Common myeloid progenitor, CD34-positive (primary cell): Measurements from ENCODE around the gene PTPN18.

ENCODE experiments used
- CTCF ChIA-PET: fragments of 350-600 bp; sonication (Branson Sonifier 250); formaldehyde crosslinking; loops from one replicate; lab custom pipeline; 2021; ENCODE audit warnings: antibody characterized with exemption; lab: Charles Lee
- POLR2A ChIA-PET: fragments of 350-600 bp; sonication (Branson Sonifier 250); formaldehyde crosslinking; loops from one replicate; lab custom pipeline; 2021; ENCODE audit warnings: antibody characterized with exemption; lab: Charles Lee
- DNase-seq, 3 donors: peaks; one replicate each; pipeline versions ENCODE4 v3.0.0 to v3.0.0-alpha.2; 2013
- H3K27ac ChIP-seq, 2 experiments: 1 replicate in 1 of 2; 2 replicates in 1 of 2; pipeline ENCODE4 v1.7.0; 2013; ENCODE audit warnings: inconsistent platforms in 2 of 2, low read length in 2 of 2, mild to moderate bottlenecking in 2 of 2, low read depth in 1 of 2, moderate library complexity in 1 of 2; ENCODE audit not compliant: severe bottlenecking in 2 of 2, insufficient read depth in 1 of 2, poor library complexity in 1 of 2
- H3K27me3 ChIP-seq, 5 experiments: replicated peaks in 2 of 5; 1 replicate in 3 of 5; 2 replicates in 2 of 5; pipeline versions ENCODE4 v1.6.1 to v1.7.0; 2013; ENCODE audit warnings: low read length in 4 of 5, mild to moderate bottlenecking in 2 of 5, moderate library complexity in 2 of 5, inconsistent platforms in 1 of 5; ENCODE audit not compliant: insufficient read depth in 5 of 5, control insufficient read depth in 4 of 5
- H3K36me3 ChIP-seq, 4 experiments: 1 replicate in 2 of 4; 2 replicates in 2 of 4; pipeline versions ENCODE4 v1.6.1 to v1.7.0; 2013; ENCODE audit warnings: low read length in 3 of 4, control low read depth in 1 of 4, mild to moderate bottlenecking in 1 of 4; ENCODE audit not compliant: control insufficient read depth in 4 of 4, insufficient read depth in 4 of 4
- H3K4me1 ChIP-seq, 4 experiments: 1 replicate in 3 of 4; 2 replicates in 1 of 4; pipeline versions ENCODE4 v1.6.1 to v1.7.1; 2013; ENCODE audit warnings: low read length in 3 of 4, mild to moderate bottlenecking in 3 of 4, control low read depth in 1 of 4, inconsistent platforms in 1 of 4, moderate library complexity in 1 of 4; ENCODE audit not compliant: control insufficient read depth in 4 of 4, insufficient read depth in 4 of 4; ENCODE audit errors: control extremely low read depth in 1 of 4
- H3K4me3 ChIP-seq, 7 experiments: 1 replicate in 4 of 7; 2 replicates in 3 of 7; pipeline versions ENCODE4 v1.5.1 to v1.7.0; 2013; ENCODE audit warnings: mild to moderate bottlenecking in 7 of 7, low read length in 6 of 7, moderate library complexity in 6 of 7, inconsistent platforms in 2 of 7, low read depth in 2 of 7, control low read depth in 1 of 7; ENCODE audit not compliant: insufficient read depth in 4 of 7, control insufficient read depth in 1 of 7; ENCODE audit errors: extremely low read depth in 1 of 7
- H3K9me3 ChIP-seq, 5 experiments: 1 replicate in 4 of 5; 2 replicates in 1 of 5; pipeline versions ENCODE4 v1.6.1 to v1.7.1; 2013; ENCODE audit warnings: low read length in 4 of 5, mild to moderate bottlenecking in 2 of 5, inconsistent platforms in 1 of 5, low read depth in 1 of 5, moderate library complexity in 1 of 5; ENCODE audit not compliant: control insufficient read depth in 4 of 5, insufficient read depth in 2 of 5; ENCODE audit errors: control extremely low read depth in 1 of 5
- WGBS: methylation state at CpG from one replicate; pipeline ENCODE4 v1.1.5; 2013; ENCODE audit not compliant: insufficient coverage; 5-methylcytosine and 5-hydroxymethylcytosine counted together

Gene PTPN18

DNA sequence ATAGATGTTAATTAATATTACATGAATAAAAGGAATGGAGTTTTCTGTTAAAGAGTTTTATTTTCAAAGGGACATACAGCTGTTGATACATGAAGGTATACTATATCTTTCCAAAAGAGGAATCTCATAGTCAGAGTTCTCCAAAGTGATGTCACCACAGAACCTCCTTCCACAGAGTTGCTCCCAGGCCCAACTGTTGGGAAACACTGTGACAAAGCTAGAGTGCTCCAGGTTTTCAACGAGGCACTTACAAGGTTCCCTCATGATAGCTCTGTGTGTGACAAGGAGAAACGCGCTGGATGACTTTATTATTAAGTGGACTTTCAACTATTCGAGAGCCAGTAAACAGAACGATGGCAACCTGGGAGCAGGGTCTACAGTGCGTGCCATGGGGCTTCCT is 33.5 kb downstream of the PTPN18 start:
- no peaks in the 10 kb centered on the region for H3K36me3 ChIP-seq
- DNase-seq, result no peak
- peaks cover 0 to 18% (median 17%) of the 10 kb centered on the region in 4 experiments for H3K4me1 ChIP-seq
- no peaks in the 10 kb centered on the region for H3K27me3 ChIP-seq
- 100% methylated on average over 6 of the region's 6 CpGs for WGBS
- CTCF ChIA-PET, result interaction anchor here (1.1 to 3.9 kb wide), 5 partner anchors 11 to 38 kb away, joined by 4 to 18 read pairs (median 4); partner anchors contain the start of gene PTPN18
- H3K27ac ChIP-seq, result no peak overlapping the region
- H3K4me3 ChIP-seq, result no peak overlapping the region
- POLR2A ChIA-PET, result no interaction called here
- no peaks in the 10 kb centered on the region for H3K9me3 ChIP-seq

DNA sequence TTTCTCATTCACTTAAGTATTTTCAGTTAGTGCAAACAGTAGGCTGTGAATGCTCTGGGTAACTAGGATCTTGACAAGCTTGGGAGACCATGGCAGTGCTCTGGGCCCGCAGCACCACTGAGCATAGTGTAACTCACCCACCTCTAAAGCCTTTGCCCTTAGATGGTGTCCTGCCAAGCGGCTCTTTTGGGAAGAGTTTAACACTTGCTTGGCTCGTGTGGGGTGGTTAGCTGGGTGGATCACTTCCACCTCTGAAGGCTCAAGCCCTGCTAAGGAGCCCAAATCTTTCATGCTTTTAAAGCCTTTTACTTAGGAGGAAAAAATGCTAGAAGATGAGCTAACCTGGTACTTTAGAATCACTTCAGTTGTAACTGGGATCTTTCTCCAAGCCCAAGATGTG is 33.9 kb downstream of the PTPN18 start:
- H3K27me3 ChIP-seq, result no peaks in the 10 kb centered on the region
- ChIA-PET POLR2A (no interaction called here), CTCF (interaction anchor here (1.1 to 3.9 kb wide), 6 partner anchors 11 to 47 kb away, joined by 4 to 18 read pairs (median 4); partner anchors contain the start of genes IMP4 and PTPN18)
- H3K9me3 ChIP-seq, result no peaks in the 10 kb centered on the region
- no peaks in the 10 kb centered on the region for H3K36me3 ChIP-seq
- no peak overlapping the region for H3K27ac ChIP-seq
- WGBS, result 100% methylated on average over 3 of the region's 3 CpGs
- peaks cover 0 to 18% (median 17%) of the 10 kb centered on the region in 4 experiments for H3K4me1 ChIP-seq
- no peak overlapping the region for H3K4me3 ChIP-seq
- DNase-seq, result no peak

DNA sequence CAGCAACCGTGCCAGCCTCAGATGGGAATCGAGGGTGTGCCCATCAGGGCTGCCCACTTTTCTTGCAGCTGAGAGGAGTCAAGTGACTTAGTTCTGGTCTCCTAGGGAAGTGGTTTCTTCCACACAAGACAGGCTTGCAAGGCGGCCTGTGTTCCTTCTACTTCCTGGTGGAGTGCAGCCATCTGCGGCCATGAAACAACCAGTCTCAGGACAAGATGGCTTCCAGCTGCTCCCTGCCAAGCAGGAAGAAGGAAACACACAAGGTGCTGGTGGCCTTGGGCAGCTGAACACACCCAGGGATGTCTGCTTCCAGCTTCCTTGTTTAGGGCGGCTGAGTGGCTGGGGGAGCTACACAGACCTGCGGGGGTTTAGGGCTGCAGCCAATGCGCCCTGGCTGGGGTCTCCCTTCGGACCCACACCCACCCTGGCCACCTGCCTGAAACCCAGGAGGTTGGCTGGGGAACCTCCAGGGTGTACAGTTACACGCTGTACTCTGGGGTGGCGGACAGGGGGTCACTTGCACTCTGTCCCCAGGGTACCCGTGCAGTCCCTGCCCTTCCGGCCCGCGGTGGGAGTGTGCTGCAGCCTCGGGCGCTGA is 34.7 kb downstream of the PTPN18 start:
- no peaks in the 10 kb centered on the region for H3K27me3 ChIP-seq
- H3K4me1 ChIP-seq, result peaks cover 0 to 18% (median 17%) of the 10 kb centered on the region in 4 experiments
- DNase-seq, result peak in 2 of 3 donors; percentile 58 to 70
- peak overlapping the region; percentile 43 to 89 (median 72) for H3K4me3 ChIP-seq
- H3K27ac ChIP-seq, result no peak overlapping the region
- no peaks in the 10 kb centered on the region for H3K9me3 ChIP-seq
- POLR2A ChIA-PET, result no interaction called here
- no peaks in the 10 kb centered on the region for H3K36me3 ChIP-seq
- CTCF ChIA-PET, result interaction anchor here (1.1 to 3.9 kb wide), 6 partner anchors 12 to 47 kb away, joined by 4 to 18 read pairs (median 4); partner anchors contain the start of genes IMP4 and PTPN18
- 46% methylated on average over 14 of the region's 16 CpGs for WGBS

DNA sequence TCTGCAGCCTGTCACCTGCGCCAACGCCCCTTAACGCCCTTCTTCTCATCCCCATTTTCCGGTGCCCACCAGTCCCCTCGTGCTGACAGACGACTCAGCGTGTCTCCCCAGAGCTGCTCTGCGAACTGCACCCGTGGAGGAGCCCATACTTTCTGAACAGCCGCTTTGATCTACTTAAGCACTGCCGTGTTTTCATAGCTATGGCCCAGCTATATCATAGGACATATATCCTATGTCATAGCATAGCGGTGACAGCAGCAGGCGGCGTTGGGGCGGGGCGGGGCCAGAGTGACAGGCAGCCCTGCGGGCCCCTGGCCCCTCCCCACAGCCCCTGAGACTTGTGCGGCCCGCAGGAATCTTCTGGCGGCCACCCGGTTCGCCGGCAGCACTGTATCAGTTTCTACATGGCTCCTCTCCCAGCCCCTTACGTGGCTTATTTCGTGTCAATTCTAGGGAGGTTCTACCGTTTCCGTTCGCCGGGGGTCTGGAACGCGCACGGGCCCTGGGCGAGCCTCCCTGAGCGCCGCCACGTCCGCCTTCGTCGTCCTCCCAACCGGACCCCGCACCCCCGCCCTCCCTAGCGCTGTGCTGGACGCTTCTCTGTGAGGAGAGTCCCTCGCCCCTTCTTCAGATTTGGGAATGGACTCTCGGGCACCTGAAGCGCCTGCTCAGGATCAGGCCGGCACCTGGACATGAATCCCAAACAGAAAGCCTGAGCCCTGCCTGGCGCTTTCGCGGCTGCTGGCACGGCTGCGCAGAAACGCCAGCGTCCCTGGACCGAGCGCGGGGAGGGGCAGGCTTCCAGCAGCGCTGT is 35.4 kb downstream of the PTPN18 start:
- no peaks in the 10 kb centered on the region for H3K9me3 ChIP-seq
- H3K36me3 ChIP-seq, result no peaks in the 10 kb centered on the region
- peak overlapping the region; percentile 43 to 89 (median 72) for H3K4me3 ChIP-seq
- ChIA-PET POLR2A (no interaction called here), CTCF (interaction anchor here (1.1 to 3.9 kb wide), 4 partner anchors 14 to 48 kb away, joined by 4 to 18 read pairs (median 6); partner anchors contain the start of gene IMP4)
- H3K27me3 ChIP-seq, result no peaks in the 10 kb centered on the region
- 3% methylated on average over 40 of the region's 59 CpGs for WGBS
- no peak overlapping the region for H3K27ac ChIP-seq
- peaks cover 0 to 18% (median 17%) of the 10 kb centered on the region in 4 experiments for H3K4me1 ChIP-seq
- DNase-seq, result peak; percentile 61 to 84 (median 76)

DNA sequence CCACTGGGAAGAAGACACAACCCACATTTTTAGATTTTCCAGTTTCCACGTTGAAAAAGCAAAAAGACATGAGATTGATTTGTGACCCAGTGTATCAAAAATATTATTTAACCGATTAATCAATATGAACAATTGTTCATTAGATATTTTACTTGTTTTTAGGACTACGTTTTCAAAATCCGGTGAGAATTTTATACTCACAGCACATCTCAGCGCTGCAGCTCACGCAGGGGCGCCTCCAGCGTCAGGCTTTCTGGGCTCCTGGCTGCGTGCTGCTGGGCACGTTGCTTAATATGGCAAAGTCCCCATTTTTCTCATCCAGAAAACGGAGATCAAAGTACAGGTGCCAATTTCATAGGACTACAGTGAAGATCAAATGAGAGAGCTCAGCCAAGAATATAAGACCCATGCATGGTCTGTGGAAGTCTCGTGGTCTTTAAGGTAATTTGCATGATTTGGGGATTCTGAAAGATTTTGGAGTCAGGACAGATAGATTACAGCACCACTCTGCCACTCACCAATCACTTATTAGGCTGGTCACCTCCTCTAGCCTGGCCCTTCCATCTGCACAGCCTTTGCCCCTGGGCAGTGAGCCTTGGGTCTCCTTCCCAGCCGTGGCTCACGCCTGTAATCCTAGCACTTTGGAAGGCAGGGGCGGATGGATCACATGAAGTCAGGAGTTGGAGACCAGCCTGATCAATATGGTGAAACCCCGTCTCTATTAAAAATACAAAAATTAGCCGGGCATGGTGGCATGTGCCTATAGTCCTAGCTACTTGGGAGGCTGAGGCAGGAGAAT is 36.2 kb downstream of the PTPN18 start:
- Histone ChIP-seq H3K9me3 (no peaks in the 10 kb centered on the region), H3K4me1 (peaks cover 0 to 18% (median 17%) of the 10 kb centered on the region in 4 experiments), H3K36me3 (no peaks in the 10 kb centered on the region), H3K27ac (no peak overlapping the region), H3K4me3 (peak overlapping the region; percentile 43 to 89 (median 72)), H3K27me3 (no peaks in the 10 kb centered on the region)
- peak in 2 of 3 donors; percentile 28 to 52 for DNase-seq
- ChIA-PET CTCF (no interaction called here), POLR2A (no interaction called here)
- 31% methylated on average over 13 of the region's 17 CpGs for WGBS

DNA sequence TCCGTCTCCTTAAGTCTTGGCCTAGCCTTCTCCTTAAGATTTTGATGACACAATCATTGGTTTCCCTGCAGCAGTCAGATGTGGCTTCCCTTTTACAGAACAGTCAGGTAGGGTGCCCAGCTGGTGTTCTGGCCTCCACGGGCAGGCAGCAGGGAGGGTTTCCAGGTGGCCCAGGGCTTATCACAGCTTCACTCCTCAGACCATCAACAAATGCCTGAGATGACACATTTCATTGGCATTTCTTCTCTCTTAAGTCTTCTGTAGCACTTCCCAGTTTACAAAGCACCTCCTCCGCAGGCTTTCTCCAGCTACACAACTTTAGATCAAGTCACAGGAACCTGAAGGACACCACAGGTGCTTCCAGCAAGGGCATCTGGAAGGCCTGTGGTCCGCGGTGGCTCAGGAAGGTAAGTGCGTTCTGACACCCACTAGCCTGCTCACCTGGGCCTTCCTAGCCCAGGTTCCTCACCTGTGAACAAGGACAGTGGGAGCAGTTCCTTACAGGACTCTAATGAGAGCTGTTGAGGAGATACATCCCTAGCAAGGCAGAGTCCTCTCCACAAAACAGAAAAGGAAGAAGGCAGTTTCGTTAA is 37.6 kb downstream of the PTPN18 start:
- no peak for DNase-seq
- CTCF ChIA-PET, result no interaction called here
- Histone ChIP-seq H3K4me1 (peaks cover 0 to 18% (median 17%) of the 10 kb centered on the region in 4 experiments), H3K27me3 (no peaks in the 10 kb centered on the region), H3K9me3 (no peaks in the 10 kb centered on the region), H3K36me3 (no peaks in the 10 kb centered on the region), H3K4me3 (no peak overlapping the region), H3K27ac (no peak overlapping the region)
- whole genome bisulfite sequencing, result 90% methylated on average over 7 of the region's 7 CpGs
- POLR2A ChIA-PET, result no interaction called here
